GM10248 (cell line): ENCODE data around the gene CNOT1.
"Not testable (repeated sequence)": the region's sequence is repeated elsewhere in the genome, so short reads cannot be mapped to it uniquely, and the experiment has no call there.

Experiments
- CTCF ChIA-PET: fragments of 300-600 bp; sonication (Branson Sonifier 250); formaldehyde crosslinking; extraction: SDS; loops from one replicate; lab custom pipeline; 2021; ENCODE audit warnings: antibody characterized with exemption; lab: Yijun Ruan, JAX
- POLR2A ChIA-PET: fragments of 350-650 bp; sonication (Branson Sonifier 250); formaldehyde crosslinking; extraction: SDS; loops from one replicate; lab custom pipeline; 2020; ENCODE audit warnings: antibody characterized with exemption; lab: Yijun Ruan, JAX
- DNase-seq: peaks from one replicate; pipeline ENCODE4 v3.0.0; 2012; ENCODE audit errors: extremely low spot score
- TF ChIP-seq, protein P1 (sequence below): IDR thresholded peaks from 2 replicates; pipeline ENCODE4 v1.5.1; 2012; ENCODE audit warnings: mild to moderate bottlenecking, low read depth; ENCODE audit errors: extremely low read depth, missing control alignments, control extremely low read depth

Gene CNOT1

GRCh38 chr16:58574895-58575294 is 54.7 kb downstream of the CNOT1 start:
- CTCF ChIA-PET, result no interaction called here
- POLR2A ChIA-PET, result no interaction called here

DNA sequence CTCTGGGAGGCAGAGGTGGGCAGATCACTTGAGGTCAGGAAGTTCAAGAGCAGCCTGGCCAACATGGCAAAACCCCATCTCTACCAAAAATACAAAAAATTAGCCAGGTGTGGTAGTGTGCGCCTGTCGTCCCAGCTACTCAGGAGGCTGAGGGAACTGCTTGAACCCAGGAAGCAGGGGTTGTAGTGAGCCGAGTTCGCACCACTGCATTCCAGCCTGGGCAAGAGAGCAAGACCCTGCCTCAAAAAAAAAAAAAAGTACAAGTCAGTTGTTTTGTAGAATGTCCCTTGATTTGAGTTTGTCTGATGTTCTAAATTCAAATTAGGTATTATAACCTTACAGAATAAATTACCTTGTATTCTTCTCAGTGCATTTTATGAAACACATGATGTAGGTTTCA is 63.9 kb downstream of the CNOT1 start:
- DNase-seq, POLR2A ChIA-PET: not testable (repeated sequence)
- CTCF ChIA-PET, result interaction anchor here (1.1 to 1.5 kb wide), 2 partner anchors 12 to 26 kb away, joined by 4 read pairs; no protein-coding TSS in a partner anchor

More at GRCh38 chr16:58574895-58575294, 54.7 kb downstream of the CNOT1 start:
- DNase-seq, result no peak
- TF ChIP-seq, protein P1, sequence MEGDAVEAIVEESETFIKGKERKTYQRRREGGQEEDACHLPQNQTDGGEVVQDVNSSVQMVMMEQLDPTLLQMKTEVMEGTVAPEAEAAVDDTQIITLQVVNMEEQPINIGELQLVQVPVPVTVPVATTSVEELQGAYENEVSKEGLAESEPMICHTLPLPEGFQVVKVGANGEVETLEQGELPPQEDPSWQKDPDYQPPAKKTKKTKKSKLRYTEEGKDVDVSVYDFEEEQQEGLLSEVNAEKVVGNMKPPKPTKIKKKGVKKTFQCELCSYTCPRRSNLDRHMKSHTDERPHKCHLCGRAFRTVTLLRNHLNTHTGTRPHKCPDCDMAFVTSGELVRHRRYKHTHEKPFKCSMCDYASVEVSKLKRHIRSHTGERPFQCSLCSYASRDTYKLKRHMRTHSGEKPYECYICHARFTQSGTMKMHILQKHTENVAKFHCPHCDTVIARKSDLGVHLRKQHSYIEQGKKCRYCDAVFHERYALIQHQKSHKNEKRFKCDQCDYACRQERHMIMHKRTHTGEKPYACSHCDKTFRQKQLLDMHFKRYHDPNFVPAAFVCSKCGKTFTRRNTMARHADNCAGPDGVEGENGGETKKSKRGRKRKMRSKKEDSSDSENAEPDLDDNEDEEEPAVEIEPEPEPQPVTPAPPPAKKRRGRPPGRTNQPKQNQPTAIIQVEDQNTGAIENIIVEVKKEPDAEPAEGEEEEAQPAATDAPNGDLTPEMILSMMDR, result no peak

- TF ChIP-seq, protein P1, result no peak
- ChIA-PET CTCF (interaction anchor here (1.7 kb wide), 2 partner anchors 9 to 16 kb away, joined by 6 read pairs; no protein-coding TSS in a partner anchor), POLR2A (no interaction called here)
- DNase-seq, result no peak
Observed at GRCh38 chr16:58563775-58564174, 65.9 kb downstream of the CNOT1 start.

GRCh38 chr16:58563235-58563634 is 66.4 kb downstream of the CNOT1 start:
- POLR2A ChIA-PET, result no interaction called here
- DNase-seq, result no peak
- CTCF ChIA-PET, result interaction anchor here (1.7 kb wide), 2 partner anchors 9 to 16 kb away, joined by 6 read pairs; no protein-coding TSS in a partner anchor
- TF ChIP-seq, protein P1, result no peak

DNA sequence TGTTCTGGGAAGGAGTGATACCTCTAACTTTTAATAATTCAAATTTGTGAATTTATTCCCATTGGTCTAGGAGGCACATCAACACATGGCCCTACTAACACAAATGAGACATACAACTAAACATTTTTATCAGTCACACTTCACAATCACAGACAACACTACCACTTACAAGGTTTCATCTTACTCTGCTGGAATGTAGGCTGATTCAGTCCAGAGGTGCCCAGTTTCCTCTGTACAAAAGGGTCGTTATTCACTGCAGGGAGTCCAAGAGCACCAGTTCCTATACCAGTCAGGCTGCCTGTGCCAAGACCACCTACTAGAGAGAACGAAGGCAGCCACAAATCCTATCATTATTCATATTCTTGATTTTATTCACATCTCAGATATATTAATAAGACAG is 72.9 kb downstream of the CNOT1 start:
- POLR2A ChIA-PET, result no interaction called here
- no peak for DNase-seq
- CTCF ChIA-PET, result interaction anchor here (1.5 kb wide), 1 partner anchor 11 kb away, joined by 6 read pairs; no protein-coding TSS in a partner anchor
- TF ChIP-seq, protein P1, result no peak

DNA sequence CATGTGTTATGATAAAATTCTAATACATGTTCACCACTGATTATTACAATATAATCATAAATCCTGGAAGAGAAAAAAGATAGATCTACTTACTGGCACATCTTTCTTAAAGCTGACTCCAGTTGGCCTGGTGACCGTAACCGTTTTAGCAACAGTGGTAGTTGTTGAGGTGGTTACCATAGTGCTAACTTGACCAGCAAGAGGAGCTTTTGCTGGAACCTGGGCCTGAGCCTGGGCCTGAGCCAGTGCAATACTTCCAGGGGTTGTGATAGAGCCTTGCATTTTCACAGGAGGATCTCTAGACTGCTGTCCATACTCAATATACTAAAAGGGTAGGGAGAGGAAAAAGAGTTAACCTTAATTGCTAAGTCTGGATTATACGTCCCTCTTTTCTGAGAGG is 78.1 kb downstream of the CNOT1 start:
- CTCF ChIA-PET, result interaction anchor here (1.3 to 2.3 kb wide), 4 partner anchors 9 to 35 kb away, joined by 3 to 7 read pairs (median 4); no protein-coding TSS in a partner anchor
- POLR2A ChIA-PET, result no interaction called here
- DNase-seq, result no peak
- TF ChIP-seq, protein P1, result no peak

GRCh38 chr16:58548378-58548777 is 81.2 kb downstream of the CNOT1 start:
- DNase-seq, result no peak
- ChIA-PET POLR2A (interaction anchor here (0.7 kb wide), 1 partner anchor 28 kb away, joined by 3 read pairs; no protein-coding TSS in a partner anchor), CTCF (interaction anchor here (1.8 to 2.5 kb wide), 3 partner anchors 11 to 36 kb away, joined by 4 to 13 read pairs (median 9); no protein-coding TSS in a partner anchor)
- TF ChIP-seq, protein P1, result no peak
